NCI-H2107 treated with DMSO at 0.1 percent for 48 hours (cell line): ENCODE results near the gene GALR3.
A peak's percentile ranks its signal among the peaks of the same experiment; 100 is the strongest.

Source experiments
- DNase-seq: peaks from one replicate; lab custom pipeline; 2025; ENCODE audit not compliant: unreplicated experiment; lab: John Stamatoyannopoulos, UW

The GALR3 gene

DNA sequence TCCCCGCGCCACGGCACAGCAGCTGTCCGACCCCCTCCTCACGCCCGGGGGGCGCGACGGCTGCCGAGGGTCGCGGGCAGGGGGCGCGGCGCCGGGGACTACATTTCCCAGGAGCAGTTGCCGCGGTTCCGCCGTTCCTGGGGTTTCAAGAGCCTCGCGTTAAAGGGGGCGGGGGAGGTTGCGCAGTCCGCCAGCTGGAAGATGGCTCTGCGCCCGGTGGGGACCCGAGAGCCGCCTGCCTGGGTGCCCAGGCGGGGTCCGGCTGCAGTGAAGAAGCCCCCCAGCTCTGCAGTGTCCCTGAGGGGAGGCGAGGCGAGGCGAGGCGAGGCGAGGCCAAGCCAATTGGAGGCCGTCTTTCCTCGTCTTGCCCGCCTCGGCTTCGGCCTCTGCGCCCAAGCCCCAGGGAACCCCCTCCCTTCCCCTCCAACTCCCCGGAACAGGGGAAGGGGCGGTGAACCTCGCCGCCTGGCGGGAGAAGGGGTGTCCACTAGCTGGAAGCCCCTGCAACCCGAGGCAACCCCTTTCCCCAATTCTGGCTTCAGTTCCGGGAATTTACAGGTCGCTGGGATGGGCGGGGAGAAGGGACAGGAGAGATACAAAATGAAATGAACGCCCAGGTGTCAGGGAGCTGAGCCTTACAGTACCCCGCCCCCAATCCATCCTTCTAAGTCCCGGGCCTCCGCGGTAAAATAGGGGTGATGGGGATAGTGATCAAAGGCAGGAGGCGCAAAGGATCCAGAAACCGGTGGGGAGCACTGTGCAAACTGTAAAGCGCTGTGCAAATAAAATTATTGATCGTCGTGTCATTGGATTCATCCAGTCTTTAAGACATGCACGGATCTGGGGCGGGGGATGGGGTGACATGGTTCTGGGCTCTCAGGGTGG, 20.6 kb upstream of the GALR3 start:
- peak; percentile 14 for DNase-seq

DNA sequence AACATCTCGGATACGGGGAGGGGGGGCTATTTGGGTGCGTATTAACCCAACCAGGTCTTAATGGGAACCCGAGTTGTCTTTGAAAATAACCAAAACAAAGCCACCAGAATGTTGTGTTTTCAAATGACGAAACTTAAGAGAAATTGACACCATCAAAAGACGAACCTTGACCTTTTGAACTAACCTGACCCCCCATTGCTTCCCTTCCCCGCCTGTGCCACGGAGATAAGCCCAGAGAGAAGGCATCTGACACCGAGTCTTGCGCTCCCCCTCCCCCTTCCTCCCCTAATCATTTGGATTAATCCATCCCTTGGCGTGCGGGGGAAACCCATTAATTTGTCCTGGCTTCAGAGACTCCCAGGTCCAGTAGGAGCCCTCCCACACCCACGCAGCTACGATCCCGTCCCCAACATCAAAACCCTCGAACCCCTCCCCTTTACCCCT, 20.0 kb upstream of the GALR3 start:
- no peak for DNase-seq

DNA sequence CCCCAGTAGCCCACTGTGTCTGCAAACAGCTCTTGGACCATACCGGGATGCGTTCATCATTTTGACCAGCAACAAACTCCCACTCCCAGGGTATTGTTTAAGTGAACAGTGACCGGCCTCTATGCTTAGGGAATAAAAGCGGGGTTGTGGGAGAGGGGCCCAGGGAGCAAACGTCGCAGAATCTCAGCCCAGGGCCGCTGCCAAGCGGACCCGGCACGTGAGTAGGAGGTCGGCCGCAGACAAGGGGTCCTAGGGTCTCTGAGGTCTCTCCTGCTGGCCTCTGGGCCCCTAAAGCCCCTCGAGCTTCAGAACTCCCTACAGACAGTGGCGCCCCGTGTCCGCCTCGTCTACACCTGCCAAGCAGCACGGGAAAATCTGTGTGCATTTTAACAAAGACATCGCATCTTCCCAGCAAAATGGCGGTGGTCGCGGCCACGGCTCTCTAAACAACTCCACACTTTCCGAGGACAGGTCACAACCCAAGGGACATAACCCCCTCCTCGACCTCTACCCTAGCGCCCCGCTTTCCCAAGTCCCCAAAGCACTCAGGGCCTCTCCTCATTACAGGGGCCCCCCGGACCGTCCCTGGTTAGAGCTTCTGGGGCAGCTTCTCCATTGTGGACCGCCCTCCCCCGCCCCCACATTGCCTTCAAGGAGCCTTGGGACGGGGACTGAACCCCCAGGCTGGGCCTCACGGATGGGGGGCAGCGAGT, 19.4 kb upstream of the GALR3 start:
- DNase-seq = no peak

DNA sequence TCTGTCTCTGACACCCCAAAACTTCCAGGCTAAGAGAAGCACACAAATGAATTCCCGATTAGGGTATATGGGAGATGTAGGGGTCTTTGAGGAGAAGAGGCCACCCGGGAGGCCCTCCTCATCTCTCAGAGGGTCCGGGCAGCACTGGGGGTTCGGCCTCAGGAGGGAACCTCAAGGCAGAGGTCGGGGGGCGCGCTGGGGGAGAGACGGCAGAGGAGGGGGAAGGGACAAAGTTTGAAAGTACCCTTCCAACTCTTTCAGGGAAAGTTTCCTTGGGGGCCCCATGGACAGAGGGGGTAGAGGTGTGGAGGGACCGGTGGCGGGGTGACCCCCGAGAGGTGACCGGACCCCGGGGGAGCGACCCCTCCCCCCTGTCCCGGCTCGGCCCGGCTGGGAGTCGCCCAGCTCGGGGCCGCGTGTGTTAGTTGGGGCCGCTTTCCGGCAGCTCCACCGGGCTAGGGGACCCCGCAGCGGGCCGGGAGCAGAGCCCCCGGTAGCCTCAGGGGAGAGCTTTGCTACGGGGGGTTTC, 18.8 kb upstream of the GALR3 start:
- no peak for DNase-seq

DNA sequence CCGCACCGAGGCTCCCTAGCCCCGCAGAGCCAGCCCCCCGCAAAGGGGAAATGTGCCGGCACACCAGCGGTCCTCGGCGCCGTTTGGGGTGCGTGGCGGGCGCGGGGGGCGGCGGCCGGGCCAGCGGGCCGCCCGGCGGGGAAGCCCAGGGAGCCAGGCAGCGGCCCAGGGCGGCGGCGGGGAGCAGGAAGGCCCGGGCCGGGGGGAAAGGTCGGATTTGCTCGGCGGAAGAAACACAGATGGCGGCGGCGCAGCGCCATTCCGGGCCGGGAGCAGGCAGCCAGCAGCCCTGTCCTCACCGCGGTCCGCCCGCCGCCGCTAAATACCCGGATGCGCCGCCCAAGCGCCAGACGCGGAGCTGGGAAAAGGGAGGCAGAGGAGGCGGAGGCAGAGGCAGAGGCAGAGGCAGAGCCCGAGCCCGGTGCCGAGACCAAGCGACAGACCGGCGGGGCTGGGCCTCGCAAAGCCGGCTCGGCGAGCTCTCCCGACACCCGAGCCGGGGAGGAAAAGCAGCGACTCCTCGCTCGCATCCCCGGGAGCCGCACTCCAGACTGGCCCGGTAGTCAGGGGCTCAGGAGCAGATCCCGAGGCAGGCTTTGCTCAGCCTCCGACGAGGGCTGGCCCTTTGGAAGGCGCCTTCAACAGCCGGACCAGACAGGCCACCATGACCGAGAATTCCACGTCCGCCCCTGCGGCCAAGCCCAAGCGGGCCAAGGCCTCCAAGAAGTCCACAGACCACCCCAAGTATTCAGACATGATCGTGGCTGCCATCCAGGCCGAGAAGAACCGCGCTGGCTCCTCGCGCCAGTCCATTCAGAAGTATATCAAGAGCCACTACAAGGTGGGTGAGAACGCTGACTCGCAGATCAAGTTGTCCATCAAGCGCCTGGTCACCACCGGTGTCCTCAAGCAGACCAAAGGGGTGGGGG, 18.0 kb upstream of the GALR3 start:
- DNase-seq = no peak

DNA sequence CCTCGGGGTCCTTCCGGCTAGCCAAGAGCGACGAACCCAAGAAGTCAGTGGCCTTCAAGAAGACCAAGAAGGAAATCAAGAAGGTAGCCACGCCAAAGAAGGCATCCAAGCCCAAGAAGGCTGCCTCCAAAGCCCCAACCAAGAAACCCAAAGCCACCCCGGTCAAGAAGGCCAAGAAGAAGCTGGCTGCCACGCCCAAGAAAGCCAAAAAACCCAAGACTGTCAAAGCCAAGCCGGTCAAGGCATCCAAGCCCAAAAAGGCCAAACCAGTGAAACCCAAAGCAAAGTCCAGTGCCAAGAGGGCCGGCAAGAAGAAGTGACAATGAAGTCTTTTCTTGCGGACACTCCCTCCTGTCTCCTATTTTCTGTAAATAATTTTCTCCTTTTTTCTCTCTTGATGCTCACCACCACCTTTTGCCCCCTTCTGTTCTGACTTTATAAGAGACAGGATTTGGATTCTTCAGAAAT, 17.3 kb upstream of the GALR3 start:
- no peak for DNase-seq

DNA sequence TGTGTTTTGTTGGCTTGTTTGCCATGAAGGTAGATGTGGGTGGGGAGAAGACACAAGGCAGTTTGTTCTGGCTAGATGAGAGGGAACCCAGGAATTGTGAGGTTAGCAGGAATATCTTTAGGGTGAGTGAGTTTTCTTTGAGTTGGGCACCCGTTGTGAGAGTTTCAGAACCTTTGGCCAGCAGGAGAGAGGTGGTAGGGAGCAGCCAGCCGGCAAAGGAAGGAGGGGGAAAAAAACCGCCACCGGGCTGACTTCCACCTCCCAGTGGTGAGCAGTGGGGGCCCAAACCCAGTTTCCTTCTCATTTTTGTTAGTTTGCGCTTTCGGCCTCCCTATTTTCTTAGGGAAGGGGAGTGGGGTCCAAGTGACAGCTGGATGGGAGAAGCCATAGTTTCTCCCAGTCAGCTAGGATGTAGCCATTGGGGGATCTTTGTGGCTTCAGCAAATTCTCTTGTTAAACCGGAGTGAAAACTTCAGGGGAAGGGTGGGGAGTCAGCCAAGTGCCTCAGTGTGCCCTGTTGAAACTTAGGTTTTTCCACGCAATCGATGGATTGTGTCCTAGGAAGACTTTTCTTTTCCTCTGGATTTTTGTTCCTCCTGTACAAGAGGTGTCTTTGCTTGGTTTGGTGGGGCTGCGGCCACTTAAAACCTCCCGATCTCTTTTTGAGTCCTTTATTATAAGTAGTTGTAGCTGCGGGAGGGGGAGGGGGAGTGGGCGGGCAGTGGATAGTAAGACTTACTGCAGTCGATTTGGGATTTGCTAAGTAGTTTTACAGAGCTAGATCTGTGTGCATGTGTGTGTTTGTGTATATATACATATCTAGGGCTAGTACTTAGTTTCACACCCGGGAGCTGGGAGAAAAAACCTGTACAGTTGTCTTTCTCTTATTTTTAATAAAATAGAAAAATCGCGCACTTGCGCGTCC, 16.5 kb upstream of the GALR3 start:
- DNase-seq = no peak

DNA sequence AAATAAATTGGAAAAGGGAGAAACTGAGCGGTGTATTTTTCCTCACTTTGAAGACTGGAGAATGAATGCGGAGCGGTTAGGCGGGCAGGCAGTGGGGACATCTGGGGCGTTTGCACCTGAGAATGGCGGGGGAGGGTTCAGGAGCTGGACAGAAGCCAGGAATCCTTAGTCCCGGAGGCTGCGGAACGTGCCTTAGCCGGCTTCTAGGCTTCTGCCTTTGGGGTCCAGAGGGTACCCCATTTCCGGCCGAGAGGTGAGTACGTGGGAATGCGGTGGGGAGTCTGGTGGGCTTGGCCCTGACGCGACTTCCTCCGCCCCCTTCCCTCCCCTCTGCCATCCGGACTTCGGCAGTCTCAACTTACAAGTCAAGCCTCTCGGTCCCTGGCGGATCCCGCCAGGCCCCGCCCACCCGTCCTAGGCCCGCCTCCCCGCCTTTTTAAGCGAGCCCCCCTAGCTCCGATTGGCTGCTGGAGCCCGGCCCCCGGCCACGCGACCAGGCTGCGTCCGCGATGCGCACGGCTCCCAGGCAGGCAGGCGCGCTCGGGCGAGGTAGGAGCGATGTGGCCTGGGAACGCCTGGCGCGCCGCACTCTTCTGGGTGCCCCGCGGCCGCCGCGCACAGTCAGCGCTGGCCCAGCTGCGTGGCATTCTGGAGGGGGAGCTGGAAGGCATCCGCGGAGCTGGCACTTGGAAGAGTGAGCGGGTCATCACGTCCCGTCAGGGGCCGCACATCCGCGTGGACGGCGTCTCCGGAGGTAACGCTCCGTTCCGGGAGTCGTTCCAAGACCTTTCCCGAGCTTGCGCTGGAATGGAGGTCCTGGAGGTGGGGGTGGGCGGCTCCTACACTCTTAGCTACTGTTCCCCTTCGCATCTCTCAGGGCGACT, 15.5 kb upstream of the GALR3 start, which contains the start of gene GCAT:
TSS of gene GCAT (plus strand) at position 525 of the 884 bp plus-strand sequence. CDS start at position 559, 34 bp downstream.
- DNase-seq = peak; percentile 81

DNA sequence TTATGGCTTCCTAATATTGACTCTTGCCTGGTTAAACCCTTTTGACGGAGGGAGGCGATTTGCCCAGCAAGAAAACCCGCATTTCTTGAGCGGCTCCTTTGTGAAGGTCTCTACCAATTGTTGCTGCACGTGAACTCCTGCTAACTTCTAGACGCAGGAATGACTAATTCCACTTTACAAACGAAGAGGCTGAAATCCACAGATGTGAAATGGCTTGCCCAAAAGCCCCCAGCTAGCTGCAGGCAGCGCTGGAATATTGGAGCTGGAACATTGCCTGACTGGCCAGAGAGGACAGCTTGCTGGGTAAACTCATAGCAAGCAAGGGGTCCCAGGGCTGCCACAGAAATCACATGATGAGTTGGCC, 14.9 kb upstream of the GALR3 start:
- DNase-seq = no peak

DNA sequence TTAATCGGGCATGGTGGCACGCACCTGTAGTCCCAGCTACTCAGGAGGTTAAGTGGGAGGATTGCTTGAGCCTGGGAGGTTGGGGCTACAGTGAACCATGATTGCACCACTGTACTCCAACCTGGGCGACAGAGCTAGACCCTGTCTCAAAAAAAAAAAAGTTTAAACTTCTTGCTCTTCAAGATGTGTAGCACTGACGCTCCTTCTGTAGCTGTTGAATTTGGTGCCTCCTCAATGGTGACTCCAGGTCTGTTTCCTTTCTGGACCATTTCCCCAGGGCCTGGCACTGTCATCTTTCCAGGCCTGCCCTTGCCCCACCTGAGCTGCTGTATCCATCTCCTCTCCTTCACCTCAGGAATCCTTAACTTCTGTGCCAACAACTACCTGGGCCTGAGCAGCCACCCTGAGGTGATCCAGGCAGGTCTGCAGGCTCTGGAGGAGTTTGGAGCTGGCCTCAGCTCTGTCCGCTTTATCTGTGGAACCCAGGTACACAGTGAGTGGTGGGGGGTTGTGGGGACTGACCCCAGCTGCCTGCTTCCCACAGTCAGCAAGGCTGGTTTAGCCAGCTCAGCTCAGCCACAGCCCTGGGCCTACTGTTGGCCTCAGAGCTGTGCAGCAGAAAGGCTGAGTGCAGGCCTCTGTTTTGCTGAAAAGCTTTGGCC, 13.4 kb upstream of the GALR3 start:
- DNase-seq = no peak

DNA sequence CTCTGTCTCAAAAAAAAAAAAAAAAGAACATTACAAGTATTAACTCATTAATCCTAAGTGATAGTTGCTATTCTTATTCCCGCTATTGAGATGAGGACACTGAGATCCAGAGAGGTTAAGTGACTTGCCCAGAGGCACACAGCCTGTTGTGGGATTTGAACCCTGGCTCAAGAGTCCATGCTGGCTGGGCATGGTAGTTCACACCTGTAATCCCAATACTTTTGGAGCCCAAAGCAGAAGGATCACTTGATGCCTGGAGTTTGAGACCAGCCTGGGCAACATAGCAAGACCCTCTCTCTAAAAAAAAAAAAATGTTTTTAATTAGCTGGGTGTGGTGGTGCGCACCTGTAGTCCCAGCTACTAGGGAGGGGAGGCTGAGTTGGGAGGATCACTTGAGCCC, 11.3 kb upstream of the GALR3 start:
- no peak for DNase-seq

DNA sequence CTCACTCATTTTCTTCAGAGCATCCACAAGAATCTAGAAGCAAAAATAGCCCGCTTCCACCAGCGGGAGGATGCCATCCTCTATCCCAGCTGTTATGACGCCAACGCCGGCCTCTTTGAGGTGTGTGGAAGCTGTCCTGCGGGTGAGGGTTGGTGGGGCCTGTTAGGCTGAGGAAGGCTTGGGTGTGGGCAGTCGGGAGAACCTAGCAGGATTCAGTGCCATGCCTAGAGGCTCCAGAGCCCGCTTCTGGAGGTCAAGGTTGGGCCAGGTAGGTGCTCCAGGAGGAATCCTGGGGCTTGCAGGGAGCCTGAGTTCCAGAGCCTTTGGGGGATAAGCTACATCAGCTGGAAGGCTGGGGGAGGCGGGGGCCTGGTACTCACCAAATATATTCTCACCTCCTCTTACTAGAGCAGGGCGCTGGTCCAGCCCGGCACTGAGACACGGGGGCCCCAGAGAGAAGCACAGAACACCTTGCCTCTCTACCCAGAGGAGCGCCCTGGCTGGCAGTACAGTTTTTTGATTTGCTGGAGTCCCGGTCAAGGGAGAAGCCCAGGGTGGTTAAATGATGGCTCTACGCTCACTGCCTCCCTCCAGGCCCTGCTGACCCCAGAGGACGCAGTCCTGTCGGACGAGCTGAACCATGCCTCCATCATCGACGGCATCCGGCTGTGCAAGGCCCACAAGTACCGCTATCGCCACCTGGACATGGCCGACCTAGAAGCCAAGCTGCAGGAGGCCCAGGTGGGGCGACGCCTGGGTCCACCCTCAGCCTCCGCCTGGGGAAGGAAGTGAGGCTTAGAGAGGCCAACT, 10.1 kb upstream of the GALR3 start:
- DNase-seq = no peak

DNA sequence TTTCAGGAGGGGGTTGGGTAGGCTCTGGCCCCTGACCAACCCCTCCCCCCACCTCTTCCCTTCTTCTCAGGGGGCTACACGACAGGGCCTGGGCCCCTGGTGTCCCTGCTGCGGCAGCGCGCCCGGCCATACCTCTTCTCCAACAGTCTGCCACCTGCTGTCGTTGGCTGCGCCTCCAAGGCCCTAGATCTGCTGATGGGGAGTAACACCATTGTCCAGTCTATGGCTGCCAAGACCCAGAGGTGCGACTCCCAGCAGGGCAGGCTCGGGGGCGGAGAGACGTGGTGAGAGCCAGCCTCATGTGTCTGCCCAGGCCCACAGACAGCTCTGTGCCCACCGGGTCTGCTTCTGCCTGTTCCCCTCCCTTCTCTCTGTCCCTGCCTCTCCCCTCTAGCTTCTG, 7.6 kb upstream of the GALR3 start:
- DNase-seq = no peak

DNA sequence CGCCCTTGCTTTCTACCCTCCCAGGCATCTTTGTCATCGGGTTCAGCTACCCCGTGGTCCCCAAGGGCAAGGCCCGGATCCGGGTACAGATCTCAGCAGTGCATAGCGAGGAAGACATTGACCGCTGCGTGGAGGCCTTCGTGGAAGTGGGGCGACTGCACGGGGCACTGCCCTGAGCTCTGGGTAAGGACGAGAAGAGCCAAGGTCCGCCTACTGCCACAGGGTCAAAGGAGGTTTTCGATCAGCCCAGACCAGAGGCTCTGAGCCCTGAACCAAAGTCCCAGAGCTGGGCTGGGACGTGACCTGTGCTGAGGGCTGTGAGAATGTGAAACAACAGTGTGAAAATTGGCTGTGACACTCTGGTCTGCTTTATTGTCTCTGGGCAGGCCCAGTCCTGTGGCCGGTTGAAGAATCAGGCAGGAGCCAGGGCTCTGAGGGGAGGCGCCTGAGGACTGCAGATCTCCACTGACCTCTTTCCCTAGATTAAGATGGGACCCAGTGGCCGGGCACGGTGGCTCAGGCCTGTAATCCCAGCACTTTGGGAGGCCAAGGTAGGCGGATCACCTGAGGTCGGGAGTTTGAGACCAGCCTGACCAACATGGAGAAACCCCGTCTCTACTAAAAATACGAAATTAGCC, 6.5 kb upstream of the GALR3 start:
- no peak for DNase-seq

DNA sequence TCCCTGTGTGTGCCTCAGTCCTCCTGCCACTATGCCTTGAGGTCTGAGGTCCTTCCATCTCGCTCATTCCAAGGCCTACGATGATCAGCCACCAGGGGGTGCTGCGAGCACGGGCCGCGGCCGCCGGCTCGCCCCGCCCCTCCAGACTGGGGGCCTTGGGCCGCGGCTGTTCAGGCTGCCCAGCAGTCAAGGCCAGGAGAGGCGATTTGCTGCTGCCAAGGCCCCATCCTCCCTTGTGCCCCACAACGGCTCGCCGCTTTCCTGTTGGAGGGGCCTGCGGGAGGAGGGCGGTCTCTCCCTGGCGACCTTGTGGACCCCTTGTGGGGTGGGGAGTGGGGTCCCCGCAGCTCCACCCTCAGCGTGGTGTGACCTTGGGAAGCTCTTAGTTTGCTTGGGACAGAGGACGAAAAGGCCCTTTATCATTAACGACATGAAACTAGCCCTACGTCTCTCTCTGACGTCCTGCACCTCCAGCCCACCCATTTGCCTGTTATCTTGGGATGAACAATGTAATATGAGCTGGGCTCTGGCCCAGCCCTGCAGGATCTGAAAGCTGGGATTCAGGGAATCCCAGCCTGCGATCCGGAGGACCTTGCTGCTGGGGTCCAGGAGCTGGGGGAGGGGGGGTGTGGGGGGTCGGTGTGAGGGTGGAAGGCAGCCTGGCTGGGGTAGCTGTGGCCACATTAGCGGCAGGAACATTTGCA, 5.3 kb upstream of the GALR3 start:
- no peak for DNase-seq

DNA sequence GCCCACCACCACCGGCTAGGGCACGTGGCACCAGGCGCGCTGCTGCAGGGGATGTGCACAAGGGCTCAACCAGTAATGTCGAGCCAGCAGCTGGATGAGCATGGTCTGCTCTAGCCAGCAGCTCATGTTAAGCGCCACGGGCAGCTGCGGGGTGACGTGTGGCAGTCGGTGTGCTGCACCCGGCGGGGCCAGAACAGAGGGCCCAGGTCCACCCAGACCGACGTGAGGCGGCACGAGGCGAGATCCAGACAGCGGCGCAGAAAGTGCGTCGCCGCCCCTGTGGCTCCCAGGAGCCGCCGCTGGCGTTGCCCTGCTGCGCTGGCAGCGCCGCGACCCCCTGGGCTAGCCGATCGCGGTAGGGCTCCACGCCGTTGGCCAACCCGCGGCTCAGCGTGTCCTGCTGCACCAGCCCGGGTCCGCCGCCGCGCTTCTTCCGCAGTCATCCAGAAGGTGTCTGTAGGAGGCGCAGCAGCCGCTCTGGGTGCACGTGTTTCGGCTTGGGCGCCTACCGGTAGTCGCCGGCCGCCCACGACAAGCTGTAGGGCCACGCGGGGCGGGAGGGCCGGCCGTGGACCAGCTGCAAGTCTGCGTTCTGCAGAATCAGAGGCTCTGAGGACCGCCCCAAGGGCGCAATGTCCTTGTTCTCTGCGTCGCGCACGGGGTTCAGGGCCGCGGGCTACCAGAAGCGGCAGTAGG, 4.6 kb upstream of the GALR3 start:
- DNase-seq = no peak
